Upper lobe of left lung (tissue), 4 donors: Measurements from ENCODE around the gene SERGEF.

Experiments used
- CTCF ChIP-seq, 6 experiments: fragments of 450-650 bp in 4 of 6; fragments of 200-600 bp in 2 of 6; sonication (generic) in 2 of 6; IDR thresholded peaks; one replicate each; pipeline ENCODE4 v1.5.1; 2016 to 2019; ENCODE audit warnings: antibody characterized with exemption in 6 of 6
- EP300 ChIP-seq, 4 donors: sonication (generic); formaldehyde crosslinking; IDR thresholded peaks; one replicate each; pipeline ENCODE4 v1.5.1; 2017; ENCODE audit warnings: antibody characterized with exemption in 4 of 4, control low read depth in 2 of 4
- POLR2A ChIP-seq, 4 donors: fragments of 450-650 bp; IDR thresholded peaks; one replicate each; pipeline ENCODE4 v1.5.1; 2016 to 2017; ENCODE audit warnings: antibody characterized with exemption in 4 of 4, mild to moderate bottlenecking in 2 of 4
- POLR2AphosphoS5 ChIP-seq, 2 donors: sonication (generic); formaldehyde crosslinking; IDR thresholded peaks; one replicate each; pipeline ENCODE4 v1.5.1; 2017; ENCODE audit warnings: antibody characterized with exemption in 2 of 2

GRCh38 chr11:17840101-17840548 lies 172.7 kb downstream of the SERGEF start:
- no peak for TF ChIP-seq CTCF (IDR thresholded peaks at IDR 0.05)
- no peak for TF ChIP-seq POLR2AphosphoS5 (IDR thresholded peaks at IDR 0.05)
- no peak for TF ChIP-seq EP300 (IDR thresholded peaks at IDR 0.05)
- TF ChIP-seq POLR2A (IDR thresholded peaks at IDR 0.05) = no peak
